Stimulated activated CD8-positive, alpha-beta memory T cell treated with anti-CD3 and anti-CD28 coated beads, Interleukin-12 subunit alpha, Interleukin-12 subunit beta, amount 100 ng/mL, for 24 hours (primary cell): ENCODE results near the gene FEZF1.
"Not testable (repeated sequence)": the region's sequence is repeated elsewhere in the genome, so short reads cannot be mapped to it uniquely, and the experiment has no call there.

Source experiments
- DNase-seq: peaks from one replicate; pipeline ENCODE4 v3.0.0-alpha.2; 2020; ENCODE audit errors: extremely low read depth

The FEZF1 gene

DNA sequence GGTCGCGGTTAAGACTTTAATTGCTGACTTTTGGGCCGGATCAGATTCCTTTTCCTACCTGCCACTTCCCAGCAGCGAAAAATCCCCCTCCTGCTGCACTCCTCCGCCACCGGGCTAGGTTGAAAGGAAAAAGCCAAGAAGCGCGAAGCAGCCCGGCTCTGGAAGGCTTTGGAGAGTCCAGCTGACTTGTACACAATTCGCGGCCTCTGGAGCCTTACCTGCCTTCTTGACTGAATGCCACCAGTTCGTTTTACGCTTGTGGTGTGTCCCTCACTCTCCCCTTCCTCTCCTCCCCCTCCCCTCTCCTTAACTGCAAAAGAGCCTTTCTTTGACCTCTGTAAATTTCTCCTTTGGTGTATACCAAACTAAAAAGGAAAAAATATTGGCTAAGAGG, 2.7 kb upstream of the FEZF1 start:
- DNase-seq = no peak

DNA sequence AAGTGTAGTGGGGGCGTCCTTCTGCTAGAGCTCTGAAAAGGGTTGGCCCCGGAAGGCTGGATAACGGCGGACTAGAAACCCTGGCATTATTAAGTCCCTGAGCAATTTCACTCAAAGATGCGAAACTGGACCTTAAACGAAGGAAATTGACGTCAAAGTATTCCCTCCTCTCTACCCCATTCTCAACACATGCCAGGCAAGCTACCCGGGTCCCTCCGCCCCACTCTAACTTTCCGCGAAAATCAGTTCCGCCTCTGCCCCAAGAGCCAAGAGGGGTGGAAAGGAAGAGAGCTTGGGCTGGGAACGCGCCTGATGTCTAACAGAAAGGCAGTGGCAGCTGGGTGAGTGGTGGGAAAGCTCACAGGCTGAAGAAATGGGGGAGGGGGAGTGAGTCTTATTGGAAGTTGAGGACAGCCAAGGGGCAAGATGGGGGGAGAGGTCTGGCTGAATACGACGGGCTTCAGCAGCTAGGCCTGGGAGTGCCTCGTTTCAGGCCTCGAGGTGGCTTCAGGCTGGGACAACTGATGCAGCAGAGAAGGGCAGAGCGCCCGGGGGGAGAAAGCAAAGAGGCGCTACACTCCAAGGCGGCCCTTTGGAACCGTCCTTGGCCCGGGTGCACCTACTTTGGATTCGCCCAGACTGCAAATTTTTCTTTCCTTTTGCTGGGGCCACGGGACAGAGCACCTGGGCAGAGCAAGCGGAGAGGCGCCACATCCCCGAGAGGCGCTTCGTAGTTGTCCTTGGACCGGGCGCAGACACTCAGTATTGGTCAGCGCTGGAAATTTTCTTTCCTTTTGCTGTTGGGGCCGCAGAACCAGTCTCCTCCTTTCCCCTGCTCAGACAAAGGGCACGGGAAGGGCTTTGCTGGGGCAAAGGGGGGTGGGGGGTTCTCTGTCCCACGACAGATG, 2.0 kb upstream of the FEZF1 start:
- DNase-seq = no peak

DNA sequence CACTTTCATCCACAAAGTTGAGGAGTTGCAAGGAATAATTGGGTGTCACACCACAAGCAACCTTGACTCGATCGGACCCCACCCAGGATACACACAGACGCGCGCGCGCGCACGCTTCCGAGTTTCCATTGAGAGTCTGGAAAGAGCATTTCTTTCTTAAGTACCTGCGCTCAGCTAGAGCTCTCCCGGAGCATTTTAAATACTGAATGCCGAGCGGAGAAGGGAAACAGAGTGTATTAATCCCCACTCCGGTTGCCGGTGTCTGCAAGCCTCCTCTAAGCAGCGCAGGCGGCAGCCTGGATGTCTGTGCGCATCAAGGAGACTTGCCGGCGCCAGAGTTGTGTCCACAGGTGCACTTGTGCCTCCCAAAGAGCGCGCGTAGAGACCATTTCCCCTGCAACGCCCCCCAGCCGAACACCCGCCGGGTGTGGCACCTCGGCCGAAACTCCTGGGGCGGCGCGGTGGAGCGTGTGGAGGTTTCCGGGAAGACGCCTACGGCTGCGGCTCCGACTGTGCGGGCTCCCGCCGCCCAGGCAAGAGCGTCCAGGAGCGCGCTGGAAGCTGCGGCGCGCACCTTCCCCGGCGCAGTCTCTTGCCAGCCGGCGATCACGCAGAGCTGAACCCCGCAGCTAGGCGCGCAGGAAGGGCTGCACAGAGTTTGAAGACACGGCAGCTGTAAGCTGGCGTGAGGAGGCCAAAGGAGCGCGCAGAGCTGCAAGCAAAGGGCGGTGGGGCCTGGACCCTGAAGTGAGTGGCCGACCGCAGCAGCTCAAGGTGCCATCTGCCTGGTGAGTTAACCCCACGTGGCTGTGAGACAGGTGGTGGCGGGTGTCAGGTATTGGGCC, 1.1 kb upstream of the FEZF1 start:
- no peak for DNase-seq

DNA sequence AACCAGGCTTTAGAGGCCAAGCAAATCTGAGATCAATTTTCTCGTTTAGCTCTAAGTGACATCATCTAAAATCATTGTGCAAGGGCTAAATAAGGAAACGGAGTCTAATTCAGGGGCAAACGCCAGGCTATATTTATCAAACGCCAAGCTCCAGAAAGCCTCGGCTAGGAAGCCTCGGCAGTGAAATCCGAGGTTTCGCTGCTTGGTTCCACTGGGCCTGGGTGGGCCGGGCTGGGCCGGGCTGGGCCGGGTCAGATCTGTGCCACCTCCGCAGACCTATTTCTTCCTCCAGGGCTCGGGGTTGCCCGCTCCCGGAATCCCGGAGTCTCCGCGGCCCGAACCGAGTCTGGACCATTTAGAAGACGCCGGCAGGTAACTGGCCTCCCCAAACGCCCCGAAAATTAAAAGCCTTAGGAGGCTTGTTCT, 459 bp upstream of the FEZF1 start:
- DNase-seq = no peak

DNA sequence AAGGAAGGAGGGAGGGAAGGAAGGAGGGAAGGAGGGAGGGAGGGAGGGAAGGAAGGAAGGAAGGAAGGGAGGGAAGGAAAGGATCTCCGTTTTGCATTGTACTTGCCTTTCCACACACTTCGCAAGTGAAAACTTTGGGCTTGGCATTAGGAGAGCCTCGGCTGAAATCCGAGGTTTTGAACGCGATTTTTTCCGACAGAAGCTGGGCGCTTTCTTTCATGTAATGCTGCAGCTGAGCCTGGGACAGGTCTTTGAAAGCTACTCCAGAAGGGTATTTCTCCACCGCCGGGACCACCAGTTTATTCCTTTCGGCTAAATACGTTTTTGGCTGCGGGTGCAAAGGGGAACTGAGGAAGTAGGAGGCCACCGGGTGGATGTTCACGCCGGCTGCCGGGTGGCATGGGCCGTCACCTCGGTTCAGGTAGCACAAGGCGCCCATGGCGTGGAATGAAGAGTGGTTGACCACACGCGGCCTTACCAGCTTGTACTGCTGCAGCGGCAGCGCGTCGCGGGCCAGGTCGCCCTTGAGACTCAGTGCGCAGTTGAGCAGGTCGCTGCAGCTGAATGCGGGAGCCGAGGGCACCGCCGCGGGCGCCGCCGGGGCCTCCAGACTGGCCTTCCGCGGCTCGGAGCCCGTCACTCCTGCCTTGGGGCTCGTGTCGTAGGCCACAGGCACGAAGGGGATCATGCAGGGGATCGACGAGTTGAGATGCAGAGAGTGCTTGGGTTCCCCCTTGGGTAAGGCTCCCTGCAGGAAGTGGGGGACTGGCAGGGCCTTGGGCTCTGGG, 825 bp downstream of the FEZF1 start:
- no peak for DNase-seq

DNA sequence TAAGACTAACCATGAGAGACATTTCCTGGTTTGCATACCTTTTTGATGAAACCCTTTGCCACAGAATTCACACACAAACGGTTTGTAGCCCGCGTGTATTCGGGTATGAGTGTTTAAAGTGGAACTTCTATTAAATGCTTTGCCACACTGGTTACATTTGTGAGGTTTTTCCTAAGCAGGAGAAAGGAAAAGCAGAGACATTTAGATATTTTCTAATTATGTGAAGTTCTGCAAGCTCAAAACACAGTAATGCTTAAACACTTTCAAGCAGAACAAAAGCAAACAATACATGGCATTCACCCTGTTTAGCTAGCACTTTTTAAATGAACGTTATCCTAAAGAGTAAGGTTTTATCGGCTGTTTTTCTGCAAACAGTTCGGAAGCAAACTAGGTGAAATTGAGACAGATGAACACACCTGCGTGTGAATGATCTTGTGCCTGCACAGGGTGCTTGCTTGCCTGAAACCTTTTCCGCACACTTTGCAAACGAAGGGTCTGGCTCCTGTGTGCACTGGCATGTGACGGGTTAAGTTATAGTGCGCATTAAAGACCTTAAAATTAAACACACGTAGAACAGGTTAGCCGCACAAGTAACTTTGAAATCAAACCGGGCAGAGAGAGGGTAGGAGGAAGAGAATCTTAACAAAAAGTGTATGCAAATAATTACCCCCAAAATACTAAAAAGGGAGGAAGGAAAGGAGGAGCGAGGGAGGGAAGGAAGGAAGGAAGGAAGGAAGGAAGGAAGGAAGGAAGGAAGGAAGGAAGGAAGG, 1.6 kb downstream of the FEZF1 start:
- no peak for DNase-seq

DNA sequence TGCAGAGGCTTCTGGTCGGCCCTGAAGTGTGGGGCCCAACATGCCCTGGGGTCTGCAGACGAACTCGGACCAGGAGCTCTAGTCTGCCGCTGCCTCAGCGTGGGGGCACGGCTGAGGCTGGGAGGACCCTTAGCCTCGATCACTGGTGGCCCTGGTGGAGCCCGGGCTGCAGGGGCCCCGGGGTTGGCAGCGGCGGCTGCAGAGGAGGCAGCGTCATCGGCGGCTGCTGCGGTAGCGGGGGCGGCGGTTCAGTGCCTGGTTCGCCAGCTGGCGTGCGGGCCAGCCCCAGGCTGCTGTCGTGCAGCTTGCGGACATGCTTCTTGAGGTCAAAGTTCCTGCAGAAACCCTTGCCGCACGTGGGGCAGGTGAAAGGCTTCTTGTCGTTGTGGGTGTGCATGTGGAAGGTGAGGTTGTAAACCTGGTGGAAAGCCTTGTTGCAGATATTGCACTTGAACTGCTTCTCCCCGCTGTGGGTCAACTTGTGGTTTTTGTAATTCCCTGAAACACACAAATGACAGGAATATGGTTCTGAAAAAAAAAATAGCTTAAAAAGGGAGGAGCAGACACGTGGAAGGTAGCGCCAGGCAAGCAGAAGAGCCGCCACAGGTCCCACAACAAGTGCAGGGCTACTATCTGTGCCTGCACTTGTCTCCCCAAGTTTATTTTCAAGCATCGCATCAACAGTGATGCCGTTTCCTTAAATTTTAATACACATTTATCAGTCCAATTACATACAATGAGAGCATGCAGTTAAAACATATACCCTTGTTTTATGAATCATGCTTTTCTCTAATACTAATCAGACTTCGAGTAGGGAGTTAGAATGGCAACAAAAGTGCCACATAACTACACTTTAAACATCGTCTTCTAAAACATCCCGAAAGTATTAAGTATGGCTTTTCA, 2.4 kb downstream of the FEZF1 start:
- no peak for DNase-seq

DNA sequence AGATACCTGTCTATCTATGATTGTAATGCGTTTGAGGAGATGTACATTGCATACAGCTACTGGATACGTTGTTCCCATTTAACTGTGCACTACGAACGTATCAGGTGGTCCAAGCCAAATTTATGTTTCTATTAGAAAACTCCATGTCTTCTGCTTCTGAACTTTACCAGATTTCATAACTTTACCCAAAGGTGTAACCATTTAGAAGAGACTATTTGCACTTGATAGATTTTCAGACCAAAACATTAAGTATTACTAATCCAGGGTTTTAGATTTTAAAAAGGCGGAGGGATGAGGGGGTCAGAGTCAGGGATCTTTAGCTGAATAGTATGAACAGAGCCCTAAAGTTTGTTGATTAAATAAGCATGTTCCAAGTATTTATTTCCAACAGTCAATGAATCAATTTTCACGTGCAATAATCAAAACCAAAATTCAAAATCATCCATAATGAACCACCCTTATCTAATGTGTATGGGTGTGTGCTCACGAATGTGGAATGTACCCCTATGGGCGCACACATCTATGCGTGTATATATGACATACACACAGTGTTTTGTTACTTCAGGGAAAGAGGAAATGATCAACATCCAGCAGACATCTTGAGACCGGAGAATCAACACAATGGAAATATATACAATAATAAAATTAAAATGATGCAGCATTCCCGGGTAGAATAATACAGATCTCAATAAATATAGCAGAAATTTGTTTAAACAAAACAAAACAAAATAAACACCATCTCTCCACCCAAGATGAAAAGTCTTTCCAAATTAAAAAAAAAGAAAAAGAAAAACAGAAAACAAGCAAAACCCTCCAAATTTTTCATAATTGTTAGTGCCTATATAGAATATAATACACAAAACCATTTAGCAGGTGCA, 3.4 kb downstream of the FEZF1 start:
- no peak for DNase-seq

DNA sequence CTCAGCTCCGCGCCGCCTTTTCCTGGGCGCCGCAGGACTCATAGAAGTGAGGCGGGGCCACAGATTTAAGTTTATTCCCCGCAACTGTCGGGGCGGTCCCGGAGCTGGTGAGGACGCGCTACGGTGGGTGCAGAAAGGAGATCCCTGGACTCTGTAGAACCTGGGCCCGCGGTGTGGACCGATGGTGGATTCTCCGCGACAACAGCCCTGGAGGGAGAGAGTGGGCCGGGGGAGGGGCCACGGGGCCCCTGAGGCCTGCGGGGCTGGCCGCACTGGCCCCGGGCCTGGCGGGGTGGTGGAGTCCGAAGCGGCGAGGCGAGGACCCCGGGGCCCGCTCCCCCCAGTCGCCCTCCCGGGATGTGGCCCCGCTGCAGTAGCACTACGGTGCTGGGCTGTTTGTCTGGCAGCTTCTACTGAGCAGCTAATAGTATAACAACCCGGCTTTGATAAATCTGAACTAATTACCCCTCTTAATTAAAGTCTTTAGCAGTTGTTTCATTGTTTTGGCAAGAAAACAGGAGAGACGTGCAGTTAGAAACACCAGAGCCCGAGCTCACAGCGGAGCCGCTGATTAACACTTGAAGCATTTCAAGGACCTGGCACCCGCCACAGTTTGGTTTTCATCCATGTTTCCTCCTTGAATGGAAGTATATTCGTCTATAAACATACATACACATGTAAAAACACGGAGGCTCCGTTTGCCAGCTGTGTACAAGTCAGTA, 4.2 kb downstream of the FEZF1 start:
- DNase-seq = no peak

DNA sequence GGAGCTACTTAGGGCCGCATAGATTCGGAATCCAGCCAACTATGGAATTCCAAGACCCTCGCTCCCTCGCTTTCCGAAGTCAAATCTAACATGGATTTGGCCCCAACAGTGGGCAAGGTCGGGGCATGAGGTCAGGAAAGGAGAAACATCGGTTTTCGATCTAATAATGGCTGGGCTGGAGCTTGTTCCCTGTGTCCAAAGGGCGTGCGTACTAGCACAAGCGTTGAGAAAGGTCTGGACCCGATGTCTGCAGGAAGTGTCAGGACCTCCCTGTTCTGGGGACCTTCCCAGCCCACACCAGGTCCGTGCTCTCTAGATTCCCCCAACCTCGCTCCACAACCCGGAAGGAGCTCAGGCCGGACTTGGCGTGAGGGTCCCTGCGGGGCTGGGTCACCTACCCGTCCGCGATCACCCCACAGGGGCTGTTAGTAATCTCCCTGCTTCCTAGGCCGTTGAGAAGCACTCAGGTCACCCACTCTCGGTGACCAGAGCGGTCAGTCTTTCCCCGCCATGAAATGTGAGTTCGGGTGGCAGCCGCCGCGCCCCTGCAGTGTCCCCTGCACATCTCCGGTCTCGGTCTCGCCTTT, 4.8 kb downstream of the FEZF1 start:
- DNase-seq = no peak

DNA sequence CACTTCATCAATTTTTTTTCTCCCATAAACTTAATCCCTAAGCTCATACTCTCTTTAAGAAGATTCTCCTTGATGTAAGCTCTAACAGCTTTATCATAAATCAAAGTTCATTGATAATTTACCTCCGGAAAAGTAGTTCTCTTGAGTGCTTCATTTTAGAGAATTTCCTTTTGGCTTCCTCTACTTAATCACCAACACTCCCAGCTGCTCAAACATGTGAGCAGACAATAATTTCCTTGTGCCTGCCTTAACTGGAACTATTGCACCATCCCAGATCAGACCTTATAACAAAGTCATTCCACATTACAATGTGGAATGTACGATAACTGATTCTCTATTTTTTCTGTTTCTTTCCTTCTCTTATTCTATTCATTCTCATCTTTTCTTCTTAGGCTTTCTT, 5.9 kb downstream of the FEZF1 start:
- DNase-seq = no peak

DNA sequence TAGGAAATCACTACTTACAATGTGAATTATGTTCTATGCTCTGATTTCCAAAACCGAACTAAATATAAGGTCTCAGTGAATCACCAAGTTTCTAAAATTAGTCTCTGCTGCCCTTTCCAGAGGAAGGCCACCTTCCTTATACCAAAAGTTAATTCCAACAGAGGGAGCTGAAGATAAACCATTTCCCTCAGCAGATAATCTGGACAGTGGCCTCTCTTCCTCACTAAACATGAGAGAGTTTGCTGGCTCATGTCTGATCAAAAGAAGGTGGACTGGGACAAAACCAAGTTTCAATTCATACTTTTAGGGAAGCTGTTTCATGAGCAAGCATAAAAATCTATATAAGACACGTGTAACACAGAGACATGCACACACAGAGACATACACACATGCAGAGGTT, 6.4 kb downstream of the FEZF1 start:
- DNase-seq = no peak

DNA sequence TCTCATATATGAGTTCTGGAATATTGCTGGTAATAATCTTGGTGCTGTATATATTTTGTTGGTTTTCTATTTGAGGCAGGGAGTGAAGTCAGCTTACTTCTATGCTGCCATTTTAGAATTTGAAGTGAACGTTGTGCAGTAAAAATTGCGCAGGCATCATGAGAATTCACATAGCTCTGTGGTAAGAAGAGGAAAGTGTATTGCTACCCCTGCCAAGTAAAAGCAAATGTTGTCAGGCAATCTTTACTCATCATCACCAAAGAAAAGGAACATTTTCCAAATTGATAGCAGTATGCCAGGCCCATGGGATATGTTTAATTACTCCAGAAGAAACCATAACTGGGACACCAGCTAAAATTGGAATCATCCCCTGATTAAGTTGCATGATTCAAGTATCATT, 13.4 kb downstream of the FEZF1 start:
- no peak for DNase-seq

DNA sequence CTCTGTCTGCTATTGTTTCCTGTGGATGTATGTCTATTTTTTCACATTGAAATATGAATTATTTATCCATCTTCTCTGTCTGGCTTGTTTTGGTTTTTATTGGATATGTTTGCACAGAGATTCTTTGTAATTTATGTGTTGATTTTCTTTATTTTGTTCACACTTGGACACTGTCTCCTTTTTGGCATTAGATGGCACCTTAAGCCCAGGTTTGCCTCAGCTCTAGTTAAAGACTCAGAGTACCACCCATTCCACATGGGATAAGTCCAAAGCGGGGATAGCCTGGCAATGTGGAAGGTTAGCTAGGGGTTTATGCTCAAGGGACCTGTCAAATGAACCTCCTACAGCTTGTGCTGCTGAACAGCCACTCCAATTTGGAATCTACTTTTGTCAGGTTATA, 14.1 kb downstream of the FEZF1 start:
- DNase-seq = no peak

DNA sequence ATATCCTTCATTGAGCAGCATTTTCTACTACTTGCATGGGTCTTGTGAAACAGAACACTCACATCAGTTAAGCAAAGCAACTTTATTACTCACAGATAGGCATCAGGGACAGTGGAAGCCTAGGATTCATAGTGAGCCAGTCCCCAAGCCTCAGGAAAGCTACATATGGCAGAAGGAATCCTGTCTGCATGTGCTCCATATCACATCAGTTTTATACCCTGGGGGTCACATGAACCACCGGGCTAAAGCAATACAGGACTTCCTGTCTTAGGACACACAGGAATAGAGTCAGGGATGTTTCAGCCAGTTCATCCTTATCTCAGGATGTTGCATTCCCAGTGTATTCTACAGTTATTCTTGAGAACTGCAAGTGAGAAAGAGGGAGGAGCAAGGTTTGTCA, 15.1 kb downstream of the FEZF1 start:
- no peak for DNase-seq

DNA sequence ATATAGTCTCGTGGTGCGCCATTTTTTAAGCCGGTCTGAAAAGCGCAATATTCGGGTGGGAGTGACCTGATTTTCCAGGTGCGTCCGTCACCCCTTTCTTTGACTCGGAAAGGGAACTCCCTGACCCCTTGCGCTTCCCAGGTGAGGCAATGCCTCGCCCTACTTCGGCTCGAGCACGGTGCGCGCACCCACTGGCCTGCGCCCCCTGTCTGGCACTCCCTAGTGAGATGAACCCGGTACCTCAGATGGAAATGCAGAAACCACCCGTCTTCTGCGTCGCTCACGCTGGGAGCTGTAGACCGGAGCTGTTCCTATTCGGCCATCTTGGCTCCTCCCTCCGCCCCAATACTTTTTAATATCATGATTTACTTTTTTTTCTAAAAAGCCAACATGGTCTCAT, 19.9 kb downstream of the FEZF1 start:
- DNase-seq = not testable (repeated sequence)

DNA sequence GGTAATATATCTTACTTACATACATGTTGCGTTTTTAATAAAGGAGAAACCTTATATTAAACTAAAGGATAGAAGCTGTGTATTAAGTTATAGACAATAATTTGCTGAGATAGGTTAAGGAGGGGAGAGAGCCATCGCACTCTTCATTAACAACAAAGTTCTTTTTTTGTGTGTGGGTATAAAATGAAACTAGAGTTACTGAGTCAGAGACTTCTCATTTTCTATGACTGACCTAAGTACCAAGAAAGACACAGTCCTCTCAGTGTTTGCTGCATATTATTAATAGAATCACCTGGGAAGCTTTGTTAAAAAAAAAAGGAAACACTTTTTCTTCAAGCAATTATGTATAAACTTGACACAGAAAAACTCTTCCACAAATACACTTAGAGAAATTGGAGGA, 31.4 kb downstream of the FEZF1 start:
- no peak for DNase-seq

DNA sequence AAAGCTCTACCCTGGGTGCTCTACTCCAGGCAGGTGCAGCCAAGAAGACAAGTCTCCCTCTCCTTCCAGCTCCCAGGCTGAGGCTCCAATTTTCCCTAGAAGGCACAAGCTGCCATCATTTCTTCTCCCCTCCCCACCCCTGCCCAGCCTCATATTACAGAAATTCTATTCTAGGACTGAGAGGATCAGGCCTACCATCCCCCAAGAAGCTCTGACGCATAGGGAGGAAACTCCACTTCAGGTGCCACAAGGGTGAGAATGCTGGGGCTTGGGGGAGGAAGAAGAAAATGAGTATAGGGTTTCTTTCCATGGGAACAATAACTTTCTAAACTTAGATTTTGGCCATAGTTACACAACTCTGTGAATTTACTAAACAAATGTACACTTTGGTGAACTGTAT, 35.3 kb downstream of the FEZF1 start:
- DNase-seq = no peak
